Panc1 (cell line): ENCODE measurements around the gene DBT. TPM values are rescaled to one million over a fixed set of nuclear protein-coding genes. Genes with fewer than 3 reads are reported as not detected.

ENCODE experiments used
- ATAC-seq: fragments of 200-7000 bp; cut with Tn5 transposase; 2 replicates; pipeline ENCODE4 v1.9.1; 2020; ENCODE audit warnings: mild to moderate bottlenecking, moderate library complexity
- BruUV-seq: library from RNA; stranded (reverse); fragments of 400-500 nt; replicated peaks from 2 replicates; lab custom pipeline; 2021; lab: Mats Ljungman, UMichigan
- CTCF ChIA-PET: fragments of 300-600 bp; sonication (Branson Sonifier 250); formaldehyde crosslinking; loops from one replicate; lab custom pipeline; 2022; ENCODE audit warnings: antibody characterized with exemption; lab: Charles Lee
- POLR2A ChIA-PET: fragments of 300-600 bp; sonication (Branson Sonifier 250); formaldehyde crosslinking; loops from one replicate; lab custom pipeline; 2022; ENCODE audit warnings: antibody characterized with exemption; lab: Charles Lee
- DNase-seq: peaks from one replicate; pipeline ENCODE4 v3.0.0-alpha.2; 2010; ENCODE audit warnings: low read depth, low spot score
- H3K27ac ChIP-seq: 2 replicates; pipeline ENCODE4 v1.5.1; 2011; ENCODE audit warnings: mild to moderate bottlenecking, low read length, inconsistent platforms
- H3K27me3 ChIP-seq: fragments of 200-500 bp; sonication (Bioruptor generic); 2 replicates; pipeline ENCODE4 v1.6.0; 2014; ENCODE audit warnings: low read length, inconsistent platforms; ENCODE audit not compliant: control insufficient read depth, insufficient read depth
- H3K36me3 ChIP-seq: fragments of 200-500 bp; sonication (Bioruptor generic); 2 replicates; pipeline ENCODE4 v1.5.1; 2014; ENCODE audit warnings: inconsistent platforms, mild to moderate bottlenecking, low read length, moderate library complexity; ENCODE audit not compliant: control insufficient read depth, insufficient read depth
- H3K4me1 ChIP-seq: 2 replicates; pipeline ENCODE4 v1.5.1; 2011; ENCODE audit warnings: inconsistent platforms, mild to moderate bottlenecking, low read length, moderate library complexity; ENCODE audit not compliant: control insufficient read depth, insufficient read depth
- H3K4me3 ChIP-seq, 2 experiments: 2 replicates each; pipeline ENCODE4 v1.5.1; 2011 to 2012; ENCODE audit warnings: low read depth in 2 of 2, low read length in 2 of 2, mild to moderate bottlenecking in 2 of 2, inconsistent platforms in 1 of 2, moderate library complexity in 1 of 2
- H3K9me3 ChIP-seq: fragments of 200-500 bp; sonication (Bioruptor generic); 2 replicates; pipeline ENCODE4 v1.5.1; 2014; ENCODE audit warnings: low read depth, mild to moderate bottlenecking, inconsistent platforms, low read length, moderate library complexity; ENCODE audit not compliant: control insufficient read depth, insufficient read depth
- POLR2AphosphoS5 ChIP-seq: IDR thresholded peaks from 2 replicates; pipeline ENCODE4 v1.6.1; 2012; ENCODE audit warnings: mild to moderate bottlenecking, low read depth, low read length, moderate library complexity
- TCF7L2 ChIP-seq: IDR thresholded peaks from 2 replicates; pipeline ENCODE4 v1.6.1; 2011; ENCODE audit warnings: mild to moderate bottlenecking, low read depth, low read length, inconsistent platforms
- in situ Hi-C: cut with HindIII; loops from 2 replicates; pipeline ENCODE4 v1.10.0; 2016; ENCODE audit warnings: low sequenced_read_pairs, low pct_unique_long_range_greater_than_20kb
- intact Hi-C: fragments of 100-400 bp; cut with micrococcal nuclease; formaldehyde crosslinking; loops from one replicate; pipeline ENCODE4 v1.10.0; 2022; ENCODE audit not compliant: unreplicated experiment
- total RNA-seq: library from RNA; stranded (reverse); gene quantifications from one replicate; pipeline ENCODE4 v1.2.1, GENCODE V29; 2021; ENCODE audit not compliant: unreplicated experiment
- TF ChIP-seq, protein P1 (sequence below), 2 experiments: IDR thresholded peaks; 2 replicates each; pipeline ENCODE4 v1.6.1; 2011 to 2012; ENCODE audit warnings: low read depth in 2 of 2, control low read depth in 1 of 2, low read length in 1 of 2, mild to moderate bottlenecking in 1 of 2, moderate library complexity in 1 of 2; ENCODE audit not compliant: insufficient read depth in 1 of 2
- TF ChIP-seq, protein P2 (sequence below): fragments of 450-650 bp; IDR thresholded peaks from 2 replicates; pipeline ENCODE4 v1.5.1; 2017; ENCODE audit warnings: mild to moderate bottlenecking

The DBT gene
- total RNA-seq, 1 experiment from 2014 or later, result 5.2 TPM

- peak overlapping the region; percentile 89 for H3K27ac ChIP-seq
- intact Hi-C loops (no loop called here), in situ Hi-C loops (no loop called here)
- H3K9me3 ChIP-seq, result no peaks in the 10 kb centered on the region
- ChIA-PET CTCF (interaction anchor here (0.9 kb wide), 1 partner anchor 193 kb away, joined by 3 read pairs; no protein-coding TSS in a partner anchor), POLR2A (interaction anchor here (0.9 kb wide), 1 partner anchor 84 kb away, joined by 4 read pairs; no protein-coding TSS in a partner anchor)
- H3K4me1 ChIP-seq, result peaks cover 5% of the 10 kb centered on the region
- H3K4me3 ChIP-seq, result peak overlapping the region; percentile 67 to 88
- TF ChIP-seq, protein P1, sequence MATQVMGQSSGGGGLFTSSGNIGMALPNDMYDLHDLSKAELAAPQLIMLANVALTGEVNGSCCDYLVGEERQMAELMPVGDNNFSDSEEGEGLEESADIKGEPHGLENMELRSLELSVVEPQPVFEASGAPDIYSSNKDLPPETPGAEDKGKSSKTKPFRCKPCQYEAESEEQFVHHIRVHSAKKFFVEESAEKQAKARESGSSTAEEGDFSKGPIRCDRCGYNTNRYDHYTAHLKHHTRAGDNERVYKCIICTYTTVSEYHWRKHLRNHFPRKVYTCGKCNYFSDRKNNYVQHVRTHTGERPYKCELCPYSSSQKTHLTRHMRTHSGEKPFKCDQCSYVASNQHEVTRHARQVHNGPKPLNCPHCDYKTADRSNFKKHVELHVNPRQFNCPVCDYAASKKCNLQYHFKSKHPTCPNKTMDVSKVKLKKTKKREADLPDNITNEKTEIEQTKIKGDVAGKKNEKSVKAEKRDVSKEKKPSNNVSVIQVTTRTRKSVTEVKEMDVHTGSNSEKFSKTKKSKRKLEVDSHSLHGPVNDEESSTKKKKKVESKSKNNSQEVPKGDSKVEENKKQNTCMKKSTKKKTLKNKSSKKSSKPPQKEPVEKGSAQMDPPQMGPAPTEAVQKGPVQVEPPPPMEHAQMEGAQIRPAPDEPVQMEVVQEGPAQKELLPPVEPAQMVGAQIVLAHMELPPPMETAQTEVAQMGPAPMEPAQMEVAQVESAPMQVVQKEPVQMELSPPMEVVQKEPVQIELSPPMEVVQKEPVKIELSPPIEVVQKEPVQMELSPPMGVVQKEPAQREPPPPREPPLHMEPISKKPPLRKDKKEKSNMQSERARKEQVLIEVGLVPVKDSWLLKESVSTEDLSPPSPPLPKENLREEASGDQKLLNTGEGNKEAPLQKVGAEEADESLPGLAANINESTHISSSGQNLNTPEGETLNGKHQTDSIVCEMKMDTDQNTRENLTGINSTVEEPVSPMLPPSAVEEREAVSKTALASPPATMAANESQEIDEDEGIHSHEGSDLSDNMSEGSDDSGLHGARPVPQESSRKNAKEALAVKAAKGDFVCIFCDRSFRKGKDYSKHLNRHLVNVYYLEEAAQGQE (IDR thresholded peaks at IDR 0.05; ENCODE audit: insufficient read depth in 1 of 2, low read depth in 2 of 2, low read length in 1 of 2), result no peak
- TF ChIP-seq, protein P2, sequence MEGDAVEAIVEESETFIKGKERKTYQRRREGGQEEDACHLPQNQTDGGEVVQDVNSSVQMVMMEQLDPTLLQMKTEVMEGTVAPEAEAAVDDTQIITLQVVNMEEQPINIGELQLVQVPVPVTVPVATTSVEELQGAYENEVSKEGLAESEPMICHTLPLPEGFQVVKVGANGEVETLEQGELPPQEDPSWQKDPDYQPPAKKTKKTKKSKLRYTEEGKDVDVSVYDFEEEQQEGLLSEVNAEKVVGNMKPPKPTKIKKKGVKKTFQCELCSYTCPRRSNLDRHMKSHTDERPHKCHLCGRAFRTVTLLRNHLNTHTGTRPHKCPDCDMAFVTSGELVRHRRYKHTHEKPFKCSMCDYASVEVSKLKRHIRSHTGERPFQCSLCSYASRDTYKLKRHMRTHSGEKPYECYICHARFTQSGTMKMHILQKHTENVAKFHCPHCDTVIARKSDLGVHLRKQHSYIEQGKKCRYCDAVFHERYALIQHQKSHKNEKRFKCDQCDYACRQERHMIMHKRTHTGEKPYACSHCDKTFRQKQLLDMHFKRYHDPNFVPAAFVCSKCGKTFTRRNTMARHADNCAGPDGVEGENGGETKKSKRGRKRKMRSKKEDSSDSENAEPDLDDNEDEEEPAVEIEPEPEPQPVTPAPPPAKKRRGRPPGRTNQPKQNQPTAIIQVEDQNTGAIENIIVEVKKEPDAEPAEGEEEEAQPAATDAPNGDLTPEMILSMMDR, result no peak
- no peak for TF ChIP-seq TCF7L2
- peaks cover 22% of the 10 kb centered on the region for H3K36me3 ChIP-seq
- DNase-seq (no peak), ATAC-seq (peak; percentile 66; the same call in 1 of the 2 replicates)
- H3K27me3 ChIP-seq, result no peaks in the 10 kb centered on the region
- TSS peak; percentile 75 for BruUV-seq
These were observed 17.1 kb upstream of the DBT start for GRCh38 chr1:100266741-100267140.

DNA sequence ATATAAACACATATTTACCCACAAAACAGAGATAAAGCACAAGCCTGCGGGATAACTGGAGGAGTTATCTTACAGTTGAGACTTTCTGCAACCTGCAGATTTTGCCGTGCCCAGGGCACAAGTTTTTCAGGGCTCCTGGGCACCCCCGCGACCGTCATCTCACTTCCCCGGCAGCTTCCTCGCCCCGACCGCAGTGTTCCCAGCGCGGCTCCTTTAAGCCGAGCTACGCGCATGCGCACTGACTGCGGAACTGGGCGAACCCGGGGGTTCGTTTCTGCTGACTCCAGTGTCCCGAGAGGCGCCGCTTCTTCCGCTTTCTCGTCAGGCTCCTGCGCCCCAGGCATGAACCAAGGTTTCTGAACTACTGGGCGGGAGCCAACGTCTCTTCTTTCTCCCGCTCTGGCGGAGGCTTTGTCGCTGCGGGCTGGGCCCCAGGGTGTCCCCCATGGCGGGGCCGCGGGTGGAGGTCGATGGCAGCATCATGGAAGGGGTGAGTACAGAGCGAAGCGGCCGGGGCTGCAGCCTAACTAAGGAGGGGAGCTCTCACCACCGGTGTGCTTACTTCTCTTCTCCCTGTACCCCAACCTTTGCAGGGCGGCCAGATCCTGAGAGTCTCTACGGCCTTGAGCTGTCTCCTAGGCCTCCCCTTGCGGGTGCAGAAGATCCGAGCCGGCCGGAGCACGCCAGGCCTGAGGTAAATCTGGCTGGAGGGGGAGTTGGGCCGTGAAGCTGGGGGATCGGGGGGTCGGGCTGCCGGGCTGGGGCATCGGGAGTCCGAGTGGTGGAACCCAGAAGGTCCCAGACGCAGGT, 16.5 kb upstream of the DBT start, which contains the start of gene RTCA:
TSS of gene RTCA (plus strand) at position 286 of the 810 bp plus-strand sequence. CDS start at position 446, 160 bp downstream.
- ChIA-PET POLR2A (interaction anchor here (0.6 kb wide), 1 partner anchor 9 kb away, joined by 9 read pairs; no protein-coding TSS in a partner anchor), CTCF (interaction anchor here (0.9 kb wide), 1 partner anchor 193 kb away, joined by 3 read pairs; no protein-coding TSS in a partner anchor)
- in situ Hi-C loops, result no loop called here
- Histone ChIP-seq H3K36me3 (peaks cover 18% of the 10 kb centered on the region), H3K4me3 (peak within 1 kb of the TSS; percentile 67 to 88), H3K4me1 (peaks cover 5% of the 10 kb centered on the region), H3K27ac (peak within 1 kb of the TSS; percentile 89), H3K9me3 (no peaks in the 10 kb centered on the region), H3K27me3 (no peaks in the 10 kb centered on the region)
- BruUV-seq, result no TSS peak
- DNase-seq (peak; percentile 55), ATAC-seq (peak; percentile 99)
- TF ChIP-seq POLR2AphosphoS5, result peak; percentile 70; the same call in 1 of the 2 replicates
- TF ChIP-seq, protein P1 (IDR thresholded peaks at IDR 0.05; ENCODE audit: insufficient read depth in 1 of 2, low read depth in 2 of 2, low read length in 1 of 2), result no peak
- TF ChIP-seq TCF7L2, result peak; percentile 30; the same call in 1 of the 2 replicates
- intact Hi-C loops, result no loop called here
